ENCODE measurements around the gene TRIM52.
A peak's percentile ranks its signal among the peaks of the same experiment; 100 is the strongest.

DNA sequence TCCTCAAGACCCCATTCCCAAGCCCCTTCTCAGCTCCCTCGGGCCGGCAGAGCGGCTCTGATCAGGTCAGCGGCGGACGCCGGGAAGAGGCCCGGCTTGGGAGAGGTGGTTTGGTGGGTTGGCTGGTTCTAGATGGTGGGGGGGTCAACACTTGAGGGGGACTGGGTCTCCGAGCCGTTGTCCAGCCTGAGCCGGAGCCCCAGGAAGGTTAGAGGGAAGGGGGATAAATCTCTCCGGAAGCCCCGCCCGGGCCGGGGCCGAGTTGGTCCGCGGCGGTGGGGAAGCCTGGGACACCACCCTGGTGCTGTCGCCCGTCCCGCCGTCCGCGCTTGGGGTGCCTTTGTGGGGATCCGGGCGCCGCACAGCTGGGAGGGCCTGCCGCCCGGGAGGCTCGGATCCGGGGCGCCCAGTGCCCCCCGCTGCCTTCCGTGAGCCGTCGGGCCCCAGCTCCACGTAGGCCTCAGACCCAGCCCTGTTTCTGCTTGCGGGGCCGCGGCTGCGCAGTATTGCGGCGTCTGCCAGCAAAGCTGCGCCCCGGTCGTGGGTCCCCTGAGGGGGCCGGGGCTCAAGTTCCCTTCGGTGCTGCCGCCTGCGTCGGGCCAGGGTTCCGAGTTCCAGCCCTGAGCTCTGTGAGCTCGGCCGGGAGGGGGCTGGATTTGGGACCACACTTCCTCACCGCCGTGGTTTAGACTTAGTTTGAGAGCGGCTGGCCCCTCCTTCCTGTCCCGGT, 542 bp upstream of the TRIM52 start:
- TF ChIP-seq EZH2 (IDR thresholded peaks at IDR 0.05) (no peak), ZFX (IDR thresholded peaks at IDR 0.05) (peak; percentile 99)
- TF ChIP-seq, protein P1, sequence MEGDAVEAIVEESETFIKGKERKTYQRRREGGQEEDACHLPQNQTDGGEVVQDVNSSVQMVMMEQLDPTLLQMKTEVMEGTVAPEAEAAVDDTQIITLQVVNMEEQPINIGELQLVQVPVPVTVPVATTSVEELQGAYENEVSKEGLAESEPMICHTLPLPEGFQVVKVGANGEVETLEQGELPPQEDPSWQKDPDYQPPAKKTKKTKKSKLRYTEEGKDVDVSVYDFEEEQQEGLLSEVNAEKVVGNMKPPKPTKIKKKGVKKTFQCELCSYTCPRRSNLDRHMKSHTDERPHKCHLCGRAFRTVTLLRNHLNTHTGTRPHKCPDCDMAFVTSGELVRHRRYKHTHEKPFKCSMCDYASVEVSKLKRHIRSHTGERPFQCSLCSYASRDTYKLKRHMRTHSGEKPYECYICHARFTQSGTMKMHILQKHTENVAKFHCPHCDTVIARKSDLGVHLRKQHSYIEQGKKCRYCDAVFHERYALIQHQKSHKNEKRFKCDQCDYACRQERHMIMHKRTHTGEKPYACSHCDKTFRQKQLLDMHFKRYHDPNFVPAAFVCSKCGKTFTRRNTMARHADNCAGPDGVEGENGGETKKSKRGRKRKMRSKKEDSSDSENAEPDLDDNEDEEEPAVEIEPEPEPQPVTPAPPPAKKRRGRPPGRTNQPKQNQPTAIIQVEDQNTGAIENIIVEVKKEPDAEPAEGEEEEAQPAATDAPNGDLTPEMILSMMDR (IDR thresholded peaks at IDR 0.05 in 2 of 3, conservative IDR thresholded peaks at IDR 0.05 in 1 of 3; ENCODE audit: borderline replicate concordance in 1 of 3, insufficient read depth in 1 of 3, low read depth in 2 of 3, low read length in 2 of 3) = no peak
